Ascending aorta (tissue), 2 donors: ENCODE data around the gene SSC5D. TPM values are rescaled to one million over a fixed set of nuclear protein-coding genes. Genes with fewer than 3 reads are reported as not detected.

Experiments used
- DNase-seq, 2 donors: peaks; one replicate each; pipeline ENCODE4 v3.0.0-alpha.2; 2019; ENCODE audit warnings: low spot score in 2 of 2
- H3K27ac ChIP-seq, 2 donors: fragments of 200-600 bp; sonication (generic); one replicate each; pipeline ENCODE4 v1.5.1; 2016 to 2017; ENCODE audit warnings: mild to moderate bottlenecking in 1 of 2
- H3K27me3 ChIP-seq: fragments of 200-600 bp; sonication (generic); one replicate; pipeline ENCODE4 v1.5.1; 2017
- H3K36me3 ChIP-seq, 2 donors: fragments of 200-600 bp; sonication (generic); one replicate each; pipeline ENCODE4 v1.5.1; 2016
- H3K4me1 ChIP-seq, 2 donors: fragments of 200-600 bp; sonication (generic); one replicate each; pipeline ENCODE4 v1.5.1; 2016 to 2017; ENCODE audit warnings: mild to moderate bottlenecking in 1 of 2
- H3K4me3 ChIP-seq, 2 donors: fragments of 200-600 bp; sonication (generic); one replicate each; pipeline ENCODE4 v1.5.1; 2016 to 2017; ENCODE audit warnings: mild to moderate bottlenecking in 1 of 2
- H3K9me3 ChIP-seq, 2 donors: fragments of 200-600 bp; sonication (generic); one replicate each; pipeline ENCODE4 v1.5.1; 2016
- intact Hi-C: fragments of 100-400 bp; cut with DNase I; formaldehyde crosslinking; loops from one replicate; pipeline ENCODE4 v1.15.1; 2023
- total RNA-seq: library from RNA; depleted of rRNA; stranded (reverse); fragments of >200 nt; gene quantifications from one replicate; pipeline ENCODE4 v1.1.0, GENCODE V29; 2016
- TF ChIP-seq, protein P1 (sequence below), 3 experiments: fragments of 200-600 bp in 2 of 3; fragments of 450-650 bp in 1 of 3; sonication (generic) in 2 of 3; IDR thresholded peaks; one replicate each; pipeline ENCODE4 v1.5.1; 2016 to 2019; ENCODE audit warnings: antibody characterized with exemption in 3 of 3, mild to moderate bottlenecking in 1 of 3, moderate library complexity in 1 of 3

The SSC5D gene
- total RNA-seq, 1 donor from 2014 or later: 22.4 TPM

DNA sequence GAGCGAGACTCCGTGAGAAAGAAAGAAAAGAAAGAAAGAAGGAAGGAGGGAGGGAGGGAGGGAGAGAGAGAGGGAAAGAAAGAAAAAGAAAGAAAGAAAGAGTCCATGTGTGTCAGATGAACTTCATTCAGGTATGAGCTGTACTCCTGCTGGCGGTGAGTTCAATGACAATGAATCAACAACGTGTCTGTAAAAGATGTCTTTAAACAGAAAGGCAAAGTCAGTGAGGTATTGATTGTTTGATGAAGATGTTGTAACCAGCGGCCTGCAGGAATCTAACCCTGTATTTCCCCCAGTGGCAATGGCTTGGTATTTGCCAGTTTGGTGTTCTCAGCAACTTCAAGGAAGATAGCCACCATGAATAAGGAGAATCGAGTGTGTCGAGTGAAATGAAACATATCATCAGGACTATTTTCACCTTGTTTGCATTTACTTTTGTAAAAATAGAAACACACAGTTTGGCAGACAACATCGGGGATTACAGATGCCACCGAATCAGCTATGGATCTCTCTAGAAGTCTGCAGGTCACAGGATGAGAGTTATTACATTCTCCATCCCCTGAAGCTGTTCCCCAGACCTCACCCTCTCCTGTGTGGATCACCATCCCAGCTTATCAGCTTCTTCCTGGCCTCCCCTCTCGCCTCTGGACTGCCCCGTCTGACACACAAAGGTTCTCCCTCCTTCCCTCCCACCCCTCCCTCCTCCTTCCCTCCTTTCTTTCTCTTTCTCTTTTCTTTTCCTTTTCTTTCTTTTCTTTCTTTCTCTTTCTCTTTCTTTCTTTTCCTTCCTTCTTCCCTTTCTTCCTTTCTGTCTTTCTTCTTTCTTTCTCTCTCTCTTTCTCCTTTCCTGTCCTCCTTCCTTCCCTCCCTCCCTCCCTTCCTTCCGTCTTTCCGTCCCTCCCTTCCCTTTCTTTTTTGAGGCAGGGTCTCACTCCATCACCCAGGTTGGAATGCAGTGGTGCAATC is 65.3 kb downstream of the SSC5D start:
- H3K9me3 ChIP-seq: no peaks in the 10 kb centered on the region
- TF ChIP-seq, protein P1, sequence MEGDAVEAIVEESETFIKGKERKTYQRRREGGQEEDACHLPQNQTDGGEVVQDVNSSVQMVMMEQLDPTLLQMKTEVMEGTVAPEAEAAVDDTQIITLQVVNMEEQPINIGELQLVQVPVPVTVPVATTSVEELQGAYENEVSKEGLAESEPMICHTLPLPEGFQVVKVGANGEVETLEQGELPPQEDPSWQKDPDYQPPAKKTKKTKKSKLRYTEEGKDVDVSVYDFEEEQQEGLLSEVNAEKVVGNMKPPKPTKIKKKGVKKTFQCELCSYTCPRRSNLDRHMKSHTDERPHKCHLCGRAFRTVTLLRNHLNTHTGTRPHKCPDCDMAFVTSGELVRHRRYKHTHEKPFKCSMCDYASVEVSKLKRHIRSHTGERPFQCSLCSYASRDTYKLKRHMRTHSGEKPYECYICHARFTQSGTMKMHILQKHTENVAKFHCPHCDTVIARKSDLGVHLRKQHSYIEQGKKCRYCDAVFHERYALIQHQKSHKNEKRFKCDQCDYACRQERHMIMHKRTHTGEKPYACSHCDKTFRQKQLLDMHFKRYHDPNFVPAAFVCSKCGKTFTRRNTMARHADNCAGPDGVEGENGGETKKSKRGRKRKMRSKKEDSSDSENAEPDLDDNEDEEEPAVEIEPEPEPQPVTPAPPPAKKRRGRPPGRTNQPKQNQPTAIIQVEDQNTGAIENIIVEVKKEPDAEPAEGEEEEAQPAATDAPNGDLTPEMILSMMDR (IDR thresholded peaks at IDR 0.05): no peak
- intact Hi-C loops: no loop called here
- H3K4me3 ChIP-seq: no peak overlapping the region
- H3K36me3 ChIP-seq: no peaks in the 10 kb centered on the region
- no peak for DNase-seq
- H3K27ac ChIP-seq: no peak overlapping the region
- H3K27me3 ChIP-seq: no peaks in the 10 kb centered on the region
- H3K4me1 ChIP-seq: peaks cover 5 to 14% of the 10 kb centered on the region in 2 donors

DNA sequence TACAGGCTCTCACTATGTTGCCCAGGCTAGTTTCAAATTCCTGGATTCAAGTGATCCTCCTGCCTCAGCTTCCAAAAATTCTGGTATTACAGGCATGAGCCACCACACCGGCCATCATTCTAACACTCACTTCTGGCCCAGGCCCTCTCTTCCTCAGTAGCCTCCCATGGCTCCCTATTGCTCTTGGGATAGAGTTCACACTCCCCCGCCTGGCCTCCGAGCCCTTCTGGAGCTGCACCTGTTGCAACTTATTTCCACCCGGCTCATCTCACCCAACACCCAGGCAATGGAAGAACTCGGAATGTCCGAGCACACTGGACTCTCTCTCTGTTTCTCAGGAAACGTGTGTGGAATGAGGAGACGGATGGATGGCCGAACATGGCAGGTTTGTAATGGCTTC is 66.1 kb downstream of the SSC5D start:
- Histone ChIP-seq H3K4me1 (peaks cover 5 to 8% of the 10 kb centered on the region in 2 donors), H3K4me3 (no peak overlapping the region), H3K27me3 (no peaks in the 10 kb centered on the region), H3K27ac (no peak overlapping the region), H3K9me3 (no peaks in the 10 kb centered on the region), H3K36me3 (no peaks in the 10 kb centered on the region)
- DNase-seq: no peak
- intact Hi-C loops: no loop called here
- TF ChIP-seq, protein P1 (IDR thresholded peaks at IDR 0.05): no peak

DNA sequence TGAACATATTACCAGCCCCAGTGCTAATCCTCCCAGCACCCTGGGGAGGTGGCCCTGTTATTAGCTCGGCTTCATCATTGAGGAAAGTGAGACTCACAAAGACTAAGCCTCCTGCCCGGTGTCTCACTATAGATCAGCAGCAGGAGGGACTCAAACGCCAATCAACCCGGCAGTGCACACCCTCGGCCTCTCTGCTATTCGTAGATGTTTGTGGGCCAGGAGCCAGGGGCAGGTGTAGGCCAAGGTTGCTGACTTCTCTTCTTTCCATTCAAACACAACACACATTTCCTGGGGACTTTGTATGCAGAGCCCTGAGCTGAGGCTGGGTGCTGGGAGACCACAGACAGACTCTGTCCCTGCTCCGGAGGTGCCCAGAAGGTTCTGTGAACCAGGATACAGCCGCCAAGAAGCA is 66.5 kb downstream of the SSC5D start:
- intact Hi-C loops: no loop called here

DNA sequence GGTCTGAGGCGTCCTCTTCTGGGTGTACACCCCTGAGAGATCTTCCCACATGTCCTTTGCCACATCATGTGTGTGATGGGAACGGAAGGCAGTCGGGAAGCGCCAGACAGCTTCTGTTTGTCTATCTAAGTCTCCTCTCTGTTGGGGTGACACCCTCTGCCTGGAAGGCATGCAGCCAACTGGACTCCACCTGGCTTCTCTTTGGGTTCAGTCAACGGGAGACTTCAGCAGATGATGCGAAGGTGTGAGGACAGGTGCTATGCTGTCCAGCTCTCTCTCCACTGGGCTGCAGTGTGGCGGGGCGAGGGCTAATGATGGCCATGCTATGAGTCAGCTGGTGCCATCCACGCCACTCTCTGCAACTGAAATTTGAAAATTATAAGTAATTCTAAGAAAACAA is 71.4 kb downstream of the SSC5D start:
- H3K36me3 ChIP-seq: no peaks in the 10 kb centered on the region
- H3K27ac ChIP-seq: no peak overlapping the region
- no peaks in the 10 kb centered on the region for H3K4me1 ChIP-seq
- no peak overlapping the region for H3K4me3 ChIP-seq
- H3K27me3 ChIP-seq: no peaks in the 10 kb centered on the region
- H3K9me3 ChIP-seq: no peaks in the 10 kb centered on the region
- no peak for DNase-seq
- TF ChIP-seq, protein P1 (IDR thresholded peaks at IDR 0.05): no peak
- intact Hi-C loops: no loop called here

More for the DNA sequence above, 66.5 kb downstream of the SSC5D start:
- DNase-seq: no peak
- Histone ChIP-seq H3K4me3 (no peak overlapping the region), H3K36me3 (no peaks in the 10 kb centered on the region), H3K9me3 (no peaks in the 10 kb centered on the region), H3K4me1 (peaks cover 2 to 6% of the 10 kb centered on the region in 2 donors), H3K27me3 (no peaks in the 10 kb centered on the region), H3K27ac (no peak overlapping the region)
- TF ChIP-seq, protein P1 (IDR thresholded peaks at IDR 0.05): no peak

DNA sequence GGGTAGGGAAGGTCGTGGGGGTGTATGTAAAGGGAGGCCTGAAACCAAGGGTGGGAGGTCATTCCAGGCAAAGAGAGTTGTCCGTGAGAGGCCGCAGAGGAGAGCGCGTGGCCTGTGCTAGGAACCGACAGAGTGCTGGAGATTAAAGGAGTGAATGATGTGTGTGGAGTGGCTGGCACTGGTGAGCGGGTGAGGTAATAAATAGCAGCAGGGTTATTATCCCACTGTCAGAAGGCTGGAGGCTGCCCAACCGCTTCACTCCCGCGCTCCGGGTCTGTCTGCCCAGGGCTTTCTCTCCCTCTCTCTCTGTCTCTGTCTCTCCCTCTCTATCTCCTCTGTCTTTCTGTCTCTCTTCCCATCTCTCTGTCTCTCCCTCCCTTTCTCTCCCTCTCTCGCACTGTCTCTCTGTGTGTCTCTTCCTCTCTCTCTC is 75.0 kb downstream of the SSC5D start:
- Histone ChIP-seq H3K36me3 (no peaks in the 10 kb centered on the region), H3K4me1 (no peaks in the 10 kb centered on the region), H3K27ac (no peak overlapping the region), H3K27me3 (no peaks in the 10 kb centered on the region), H3K9me3 (no peaks in the 10 kb centered on the region), H3K4me3 (no peak overlapping the region)
- intact Hi-C loops: no loop called here
- no peak for DNase-seq
- TF ChIP-seq, protein P1 (IDR thresholded peaks at IDR 0.05): no peak
